GM06990 (cell line): ENCODE data around the gene MGAT1.
"Not testable (repeated sequence)": the region's sequence is repeated elsewhere in the genome, so short reads cannot be mapped to it uniquely, and the experiment has no call there.

Source experiments
- DNase-seq: peaks from one replicate; pipeline ENCODE4 v3.0.0-alpha.2; 2011; ENCODE audit not compliant: insufficient read length; ENCODE audit errors: extremely low read depth
- H3K27me3 ChIP-seq: replicated peaks from 2 replicates; pipeline ENCODE4 v1.6.0; 2011; ENCODE audit warnings: low read length; ENCODE audit not compliant: control insufficient read depth, insufficient read depth
- H3K36me3 ChIP-seq: 2 replicates; pipeline ENCODE4 v1.5.1; 2011; ENCODE audit warnings: low read length; ENCODE audit not compliant: control insufficient read depth, insufficient read depth
- H3K4me3 ChIP-seq: replicated peaks from 2 replicates; pipeline ENCODE4 v1.5.1; 2011; ENCODE audit warnings: low read depth, mild to moderate bottlenecking, control low read depth, low read length
- TF ChIP-seq, protein P1 (sequence below): IDR thresholded peaks from 2 replicates; pipeline ENCODE4 v1.5.1; 2011; ENCODE audit warnings: low read length, control low read depth, mild to moderate bottlenecking, inconsistent platforms; ENCODE audit not compliant: insufficient read depth, poor library complexity, severe bottlenecking

Gene MGAT1

DNA sequence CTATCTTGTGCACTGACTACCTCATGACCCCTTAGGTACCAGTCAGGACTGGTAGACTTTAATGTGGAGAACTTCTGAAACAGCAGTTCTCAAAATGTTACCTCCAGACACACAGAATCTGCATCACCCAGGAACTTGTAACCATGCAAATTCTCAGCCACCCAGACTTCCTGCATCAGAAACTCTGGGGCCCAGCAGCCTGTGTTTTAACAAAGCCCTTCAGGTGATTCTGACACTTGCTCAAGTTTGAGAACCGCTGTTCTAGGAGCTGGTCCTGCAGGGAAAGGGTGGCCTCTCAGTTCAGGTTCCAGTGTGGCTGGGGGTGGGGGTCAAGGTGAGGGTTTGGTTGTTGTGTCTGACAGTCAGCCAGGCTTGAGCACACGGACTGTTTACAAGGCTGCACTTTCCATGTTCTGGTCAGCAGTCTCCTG lies 30.0 kb upstream of the MGAT1 start:
- Histone ChIP-seq H3K36me3 (peaks cover 15% of the 10 kb centered on the region), H3K4me3 (peak overlapping the region; percentile 74)

DNA sequence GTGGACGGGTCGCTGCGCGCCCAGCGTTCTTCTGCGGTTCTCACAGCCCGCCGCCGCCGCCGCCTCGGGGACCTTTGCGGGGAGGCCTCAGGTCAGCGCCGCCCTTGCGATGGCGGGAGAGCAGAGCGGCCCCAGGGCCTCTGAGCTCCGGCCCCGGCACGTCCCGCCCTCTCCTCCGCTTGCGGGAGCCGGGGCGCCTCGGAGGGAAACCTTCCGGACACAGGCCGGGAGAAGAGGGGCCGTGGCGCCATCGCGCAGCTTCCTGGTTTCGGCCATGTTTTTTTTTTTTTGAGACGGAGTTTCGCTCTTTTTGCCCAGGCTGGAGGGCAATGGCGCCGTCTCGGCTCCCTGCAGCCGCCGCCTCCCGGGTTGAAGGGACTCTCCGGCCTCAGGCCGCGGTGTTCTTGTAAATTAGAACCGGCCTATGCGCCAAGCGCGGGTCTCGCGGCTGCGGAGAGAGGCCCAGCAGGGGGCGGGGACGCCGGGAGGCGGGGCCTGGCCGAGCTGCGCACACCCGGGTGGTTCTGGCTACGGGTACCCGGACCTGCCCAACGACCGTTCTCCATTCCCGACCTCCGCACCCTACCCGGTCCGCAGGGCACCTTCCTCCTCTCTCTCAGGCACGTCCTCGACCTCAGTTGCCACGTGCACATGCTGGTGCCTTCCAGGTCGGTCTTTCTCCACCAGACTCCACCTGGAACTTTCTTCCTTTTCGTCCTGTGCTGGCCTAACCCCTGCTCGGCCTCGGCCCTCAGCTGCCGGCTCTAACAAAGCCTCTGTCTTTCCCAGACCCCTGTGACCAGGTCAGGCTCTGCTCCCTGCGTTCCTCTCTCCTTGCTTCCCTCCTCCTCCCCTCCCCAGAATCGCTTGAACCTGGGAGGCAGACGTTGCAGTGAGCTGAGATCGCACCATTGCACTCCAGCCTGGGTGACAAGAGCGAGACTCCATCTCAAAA lies 28.8 kb upstream of the MGAT1 start:
- Histone ChIP-seq H3K36me3 (peaks cover 15% of the 10 kb centered on the region), H3K27me3 (no peaks in the 10 kb centered on the region), H3K4me3 (peak overlapping the region; percentile 74)
- TF ChIP-seq, protein P1, sequence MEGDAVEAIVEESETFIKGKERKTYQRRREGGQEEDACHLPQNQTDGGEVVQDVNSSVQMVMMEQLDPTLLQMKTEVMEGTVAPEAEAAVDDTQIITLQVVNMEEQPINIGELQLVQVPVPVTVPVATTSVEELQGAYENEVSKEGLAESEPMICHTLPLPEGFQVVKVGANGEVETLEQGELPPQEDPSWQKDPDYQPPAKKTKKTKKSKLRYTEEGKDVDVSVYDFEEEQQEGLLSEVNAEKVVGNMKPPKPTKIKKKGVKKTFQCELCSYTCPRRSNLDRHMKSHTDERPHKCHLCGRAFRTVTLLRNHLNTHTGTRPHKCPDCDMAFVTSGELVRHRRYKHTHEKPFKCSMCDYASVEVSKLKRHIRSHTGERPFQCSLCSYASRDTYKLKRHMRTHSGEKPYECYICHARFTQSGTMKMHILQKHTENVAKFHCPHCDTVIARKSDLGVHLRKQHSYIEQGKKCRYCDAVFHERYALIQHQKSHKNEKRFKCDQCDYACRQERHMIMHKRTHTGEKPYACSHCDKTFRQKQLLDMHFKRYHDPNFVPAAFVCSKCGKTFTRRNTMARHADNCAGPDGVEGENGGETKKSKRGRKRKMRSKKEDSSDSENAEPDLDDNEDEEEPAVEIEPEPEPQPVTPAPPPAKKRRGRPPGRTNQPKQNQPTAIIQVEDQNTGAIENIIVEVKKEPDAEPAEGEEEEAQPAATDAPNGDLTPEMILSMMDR, result no peak
- DNase-seq, result peak; percentile 92

More for the DNA sequence above, 30.0 kb upstream of the MGAT1 start:
- TF ChIP-seq, protein P1, result no peak
- no peaks in the 10 kb centered on the region for H3K27me3 ChIP-seq
- DNase-seq, result peak; percentile 48

DNA sequence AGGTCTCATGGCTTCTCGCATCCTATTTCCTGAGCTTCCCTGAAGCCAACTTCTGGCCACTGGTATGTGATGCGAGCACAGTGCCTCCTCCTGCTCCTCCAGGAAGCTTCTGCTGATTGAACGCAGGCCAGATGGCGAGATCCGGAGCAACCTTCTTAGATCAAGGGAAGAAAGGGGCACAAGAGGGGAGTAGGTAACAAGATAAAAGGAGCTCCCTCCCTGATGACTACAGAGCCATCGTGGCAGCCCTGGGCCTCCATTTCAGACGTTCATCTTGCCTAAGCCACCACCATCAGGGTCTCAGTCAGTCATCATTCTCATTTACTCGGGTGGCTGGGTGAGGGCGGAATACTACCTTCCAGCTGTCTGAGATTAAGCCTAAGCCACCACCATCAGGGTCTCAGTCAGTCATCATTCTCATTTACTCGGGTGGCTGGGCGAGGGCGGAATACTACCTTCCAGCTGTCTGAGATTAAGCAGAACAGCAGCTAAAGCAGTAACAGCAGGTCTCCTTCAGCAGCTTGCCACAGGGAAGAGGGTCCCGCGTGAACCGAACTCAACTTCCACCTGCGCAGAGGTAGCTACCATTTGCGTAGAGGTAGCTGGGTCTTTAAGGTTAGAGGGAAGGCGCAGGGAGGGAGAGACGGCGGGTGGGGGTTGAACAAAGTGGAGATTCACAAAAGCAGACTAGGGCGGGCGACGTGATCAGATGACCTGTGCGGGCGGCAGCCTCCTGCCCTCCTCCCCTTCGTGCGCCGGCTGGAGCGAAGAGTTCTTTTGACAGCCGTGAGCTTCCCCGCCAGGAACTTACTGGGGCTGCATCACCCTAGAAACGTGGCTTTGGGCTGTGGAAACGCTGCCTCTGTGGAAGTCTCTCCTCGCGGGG lies 27.9 kb upstream of the MGAT1 start:
- Histone ChIP-seq H3K27me3 (no peaks in the 10 kb centered on the region), H3K4me3 (peak overlapping the region; percentile 74), H3K36me3 (peaks cover 12% of the 10 kb centered on the region)
- no peak for DNase-seq
- TF ChIP-seq, protein P1, result no peak

DNA sequence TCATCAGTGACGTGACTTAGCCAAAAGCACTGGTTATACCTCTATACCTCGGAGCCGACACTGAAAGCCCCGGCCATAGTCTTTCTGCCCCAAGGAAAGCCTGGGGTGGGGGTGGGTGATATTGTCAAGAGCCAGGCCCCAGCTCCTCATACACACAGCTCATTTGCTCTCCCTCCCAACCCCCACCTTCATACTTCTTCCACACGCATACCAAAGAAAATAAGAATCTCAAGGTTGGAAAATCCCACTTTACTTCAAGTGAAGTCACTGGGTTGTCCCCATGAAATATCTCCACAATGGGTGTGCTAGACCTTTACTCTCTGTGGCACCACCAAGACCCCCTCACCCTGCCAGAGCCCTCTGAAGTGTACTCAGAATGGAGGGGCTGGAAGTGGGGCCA lies 27.1 kb upstream of the MGAT1 start:
- Histone ChIP-seq H3K4me3 (peak overlapping the region; percentile 74), H3K36me3 (peaks cover 6% of the 10 kb centered on the region)
- TF ChIP-seq, protein P1, result no peak

GRCh38 chr5:180828756-180829531 lies 26.3 kb upstream of the MGAT1 start:
- H3K4me3 ChIP-seq, H3K36me3 ChIP-seq, DNase-seq, H3K27me3 ChIP-seq: not testable (repeated sequence)

More for the DNA sequence above, 27.1 kb upstream of the MGAT1 start:
- H3K27me3 ChIP-seq, result no peaks in the 10 kb centered on the region
- DNase-seq, result no peak

GRCh38 chr5:180827374-180827773 lies 24.8 kb upstream of the MGAT1 start:
- not testable (repeated sequence) for H3K27me3 ChIP-seq, DNase-seq

More at GRCh38 chr5:180827374-180827773, 24.8 kb upstream of the MGAT1 start:
- not testable (repeated sequence) for H3K36me3 ChIP-seq, H3K4me3 ChIP-seq
